MCF 10A (cell line): ENCODE results near the gene CNTNAP2. TPM values are rescaled to one million over a fixed set of nuclear protein-coding genes. Genes with fewer than 3 reads are reported as not detected.

Source experiments
- BruUV-seq: library from RNA; stranded (reverse); fragments of 400-500 nt; replicated peaks from 2 replicates; lab custom pipeline; 2021; lab: Mats Ljungman, UMichigan
- CTCF ChIA-PET: fragments of 300-600 bp; sonication (Branson Sonifier 250); formaldehyde crosslinking; extraction: SDS; loops from one replicate; lab custom pipeline; 2021; ENCODE audit warnings: antibody characterized with exemption, inconsistent platforms; lab: Yijun Ruan, JAX
- POLR2A ChIA-PET: fragments of 300-600, 350-650 bp; sonication (Branson Sonifier 250); formaldehyde crosslinking; extraction: SDS; loops from one replicate; lab custom pipeline; 2020; ENCODE audit warnings: antibody characterized with exemption, inconsistent platforms; lab: Yijun Ruan, JAX
- DNase-seq: peaks from one replicate; pipeline ENCODE4 v3.0.0-alpha.2; 2018; ENCODE audit not compliant: unreplicated experiment
- H3K27ac Mint-ChIP-seq: one replicate; pipeline ENCODE4 v1.8.0; 2022; ENCODE audit warnings: mild to moderate bottlenecking, low read depth, mixed read lengths; ENCODE audit not compliant: unreplicated experiment
- H3K27me3 Mint-ChIP-seq: one replicate; pipeline ENCODE4 v1.8.0; 2022; ENCODE audit warnings: mixed read lengths; ENCODE audit not compliant: insufficient read depth, unreplicated experiment
- H3K36me3 Mint-ChIP-seq: one replicate; pipeline ENCODE4 v1.8.0; 2022; ENCODE audit warnings: mild to moderate bottlenecking, moderate library complexity, mixed read lengths; ENCODE audit not compliant: insufficient read depth, unreplicated experiment
- H3K4me1 Mint-ChIP-seq: one replicate; pipeline ENCODE4 v1.8.0; 2022; ENCODE audit warnings: mixed read lengths; ENCODE audit not compliant: insufficient read depth, unreplicated experiment
- H3K4me3 Mint-ChIP-seq: one replicate; pipeline ENCODE4 v1.8.0; 2022; ENCODE audit warnings: mild to moderate bottlenecking, moderate library complexity, mixed read lengths; ENCODE audit not compliant: unreplicated experiment
- H3K9me3 Mint-ChIP-seq: one replicate; pipeline ENCODE4 v1.8.0; 2022; ENCODE audit warnings: mixed read lengths; ENCODE audit not compliant: unreplicated experiment
- CTCF ChIP-seq: fragments of 200-600 bp; IDR thresholded peaks from one replicate; pipeline ENCODE4 v1.8.0; 2022; ENCODE audit warnings: antibody characterized with exemption, mild to moderate bottlenecking; ENCODE audit not compliant: unreplicated experiment
- intact Hi-C: fragments of 100-400 bp; cut with micrococcal nuclease; formaldehyde crosslinking; loops from 2 replicates; pipeline ENCODE4 v1.14.1; 2022
- total RNA-seq: library from RNA; stranded (reverse); gene quantifications from 2 replicates; pipeline ENCODE4 v1.2.3, GENCODE V29; 2022

CNTNAP2 gene
- total RNA-seq, 1 experiment from 2014 or later = 1.1 TPM

- TF ChIP-seq CTCF = no peak
- H3K27me3 Mint-ChIP-seq = no peaks in the 10 kb centered on the region
- no peak overlapping the region for H3K4me3 Mint-ChIP-seq
- no TSS peak for BruUV-seq
- intact Hi-C loops = no loop called here
- no peak overlapping the region for H3K27ac Mint-ChIP-seq
- H3K4me1 Mint-ChIP-seq = no peaks in the 10 kb centered on the region
- no peaks in the 10 kb centered on the region for H3K36me3 Mint-ChIP-seq
- ChIA-PET CTCF (no interaction called here), POLR2A (no interaction called here)
- H3K9me3 Mint-ChIP-seq = peaks cover 14% of the 10 kb centered on the region
- DNase-seq = no peak
Observed at GRCh38 chr7:147804032-147804431, 1687.4 kb downstream of the CNTNAP2 start.

- CTCF ChIA-PET = no interaction called here
- no peak overlapping the region for H3K27ac Mint-ChIP-seq
- no peaks in the 10 kb centered on the region for H3K36me3 Mint-ChIP-seq
- peaks cover 14% of the 10 kb centered on the region for H3K9me3 Mint-ChIP-seq
- DNase-seq = no peak
- POLR2A ChIA-PET = no interaction called here
- no peaks in the 10 kb centered on the region for H3K4me1 Mint-ChIP-seq
- TF ChIP-seq CTCF = no peak
- no TSS peak for BruUV-seq
- no peak overlapping the region for H3K4me3 Mint-ChIP-seq
- intact Hi-C loops = no loop called here
- H3K27me3 Mint-ChIP-seq = no peaks in the 10 kb centered on the region
Observed at GRCh38 chr7:147805996-147806576, 1689.5 kb downstream of the CNTNAP2 start.

- Mint-ChIP-seq H3K27me3 (peaks cover under 1% of the 10 kb centered on the region), H3K9me3 (peaks cover 14% of the 10 kb centered on the region), H3K4me3 (no peak overlapping the region), H3K4me1 (no peaks in the 10 kb centered on the region), H3K36me3 (no peaks in the 10 kb centered on the region), H3K27ac (no peak overlapping the region)
- intact Hi-C loops = no loop called here
- BruUV-seq = no TSS peak
- POLR2A ChIA-PET = no interaction called here
- no peak for DNase-seq
- no peak for TF ChIP-seq CTCF
- CTCF ChIA-PET = no interaction called here
Observed at GRCh38 chr7:147809786-147810185, 1693.2 kb downstream of the CNTNAP2 start.

- TF ChIP-seq CTCF = no peak
- intact Hi-C loops = no loop called here
- Mint-ChIP-seq H3K27me3 (peaks cover 5% of the 10 kb centered on the region), H3K27ac (no peak overlapping the region), H3K4me3 (no peak overlapping the region), H3K9me3 (peaks cover 14% of the 10 kb centered on the region), H3K4me1 (no peaks in the 10 kb centered on the region), H3K36me3 (no peaks in the 10 kb centered on the region)
- no TSS peak for BruUV-seq
- no peak for DNase-seq
- ChIA-PET POLR2A (no interaction called here), CTCF (no interaction called here)
Observed at GRCh38 chr7:147810269-147810668, 1693.7 kb downstream of the CNTNAP2 start.
